ENCODE results near the gene CDCA3. TPM values are rescaled to one million over a fixed set of nuclear protein-coding genes. Genes with fewer than 3 reads are reported as not detected.
A peak's percentile ranks its signal among the peaks of the same experiment; 100 is the strongest.

CDCA3 gene
- total and polyA plus RNA-seq, 2 experiments from 2014 or later: 47.4 to 75.6 TPM

GRCh38 chr12:6829536-6830220, 21.4 kb downstream of the CDCA3 start:
- peaks cover 25% of the 10 kb centered on the region for H3F3A ChIP-seq (replicated peaks; ENCODE audit: low read depth)
- Mint-ChIP-seq H3K4me3 (peak overlapping the region; percentile 96), H3K4me1 (peaks cover 38% of the 10 kb centered on the region), H3K27ac (peak overlapping the region; percentile 93), H3K27me3 (ENCODE audit: insufficient read depth, low read depth, poor library complexity) (peaks cover 23% of the 10 kb centered on the region), H3K36me3 (ENCODE audit: low read depth) (peaks cover 47% of the 10 kb centered on the region), H3K9me3 (no peaks in the 10 kb centered on the region)
- peaks cover 9% of the 10 kb centered on the region for H3K79me2 ChIP-seq (replicated peaks; ENCODE audit: insufficient read depth)
- peak overlapping the region; percentile 96 for H3K4me2 ChIP-seq
- H4K20me1 ChIP-seq (replicated peaks; ENCODE audit: insufficient read depth): no peaks in the 10 kb centered on the region
- peaks cover 3% of the 10 kb centered on the region; the same call in 1 of the 2 replicates for H3K36me3 ChIP-seq (ENCODE audit: insufficient read depth)
- H3K27ac ChIP-seq (ENCODE audit: low read depth): no peak overlapping the region
- peak; percentile 33; the same call in 1 of the 2 replicates for TF ChIP-seq POLR2AphosphoS5 (IDR thresholded peaks at IDR 0.05; ENCODE audit: low read depth)
- no peak for TF ChIP-seq JUNB (IDR thresholded peaks at IDR 0.05; ENCODE audit: unreplicated experiment)
- peak in 1 of 2 experiments; percentile 31; a peak in 1 of 4 replicates for TF ChIP-seq CTCF (conservative IDR thresholded peaks at IDR 0.05; ENCODE audit: low read depth in 2 of 2)
- H2AFZ ChIP-seq: peak overlapping the region; percentile 89
- ATAC-seq (peak; percentile 36), DNase-seq (ENCODE audit: low spot score) (no peak)
- peak overlapping the region; percentile 98 for H3K4me3 ChIP-seq
- peaks cover 21% of the 10 kb centered on the region for H3K27me3 ChIP-seq (ENCODE audit: insufficient read depth)
- H3K9me2 ChIP-seq (ENCODE audit: insufficient read depth): no peaks in the 10 kb centered on the region
- peaks cover 21% of the 10 kb centered on the region for H3K4me1 ChIP-seq (ENCODE audit: insufficient read depth)

GRCh38 chr12:6828781-6829535, 22.1 kb downstream of the CDCA3 start:
- H3K4me2 ChIP-seq: peak overlapping the region; percentile 96
- Mint-ChIP-seq H3K9me3 (no peaks in the 10 kb centered on the region), H3K36me3 (ENCODE audit: low read depth) (peaks cover 42% of the 10 kb centered on the region), H3K27me3 (ENCODE audit: insufficient read depth, low read depth, poor library complexity) (peaks cover 22% of the 10 kb centered on the region), H3K4me1 (peaks cover 39% of the 10 kb centered on the region), H3K27ac (peak overlapping the region; percentile 93), H3K4me3 (peak overlapping the region; percentile 96)
- peaks cover 9% of the 10 kb centered on the region for H3K79me2 ChIP-seq (replicated peaks; ENCODE audit: insufficient read depth)
- DNase-seq (ENCODE audit: low spot score) (peak; percentile 89), ATAC-seq (peak; percentile 63)
- peak overlapping the region; percentile 63 for H2AFZ ChIP-seq
- H3K27ac ChIP-seq (ENCODE audit: low read depth): peak overlapping the region; percentile 59; the same call in 1 of the 2 replicates
- peaks cover 20% of the 10 kb centered on the region for H3F3A ChIP-seq (replicated peaks; ENCODE audit: low read depth)
- no peaks in the 10 kb centered on the region for H4K20me1 ChIP-seq (replicated peaks; ENCODE audit: insufficient read depth)
- TF ChIP-seq POLR2AphosphoS5 (IDR thresholded peaks at IDR 0.05; ENCODE audit: low read depth) (0 out of 2 replicates have a peak, but pooled peaks have one; percentile 41), EZH2phosphoT487 (IDR thresholded peaks at IDR 0.05; ENCODE audit: unreplicated experiment) (no peak), ZNF331 (CRISPR knock-in tag; IDR thresholded peaks at IDR 0.05; ENCODE audit: low read depth) (no peak), CREB1 (CRISPR knock-in tag; IDR thresholded peaks at IDR 0.05; ENCODE audit: low read depth) (peak; percentile 75)
- H3K4me1 ChIP-seq (ENCODE audit: insufficient read depth): peaks cover 21% of the 10 kb centered on the region
- H3K4me3 ChIP-seq: peak overlapping the region; percentile 98
- H3K27me3 ChIP-seq (ENCODE audit: insufficient read depth): peaks cover 26% of the 10 kb centered on the region
- H3K36me3 ChIP-seq (ENCODE audit: insufficient read depth): peaks cover 3% of the 10 kb centered on the region; the same call in 1 of the 2 replicates
- H3K9me2 ChIP-seq (ENCODE audit: insufficient read depth): no peaks in the 10 kb centered on the region

All from GM23338 (cell line).